GM23248 (cell line): ENCODE data around the gene C2CD2. TPM values are rescaled to one million over a fixed set of nuclear protein-coding genes. Genes with fewer than 3 reads are reported as not detected.

Experiments
- DNase-seq: peaks from one replicate; pipeline ENCODE4 v3.0.0-alpha.2; 2015
- H2AFZ ChIP-seq: fragments of 200-600 bp; sonication (generic); 2 replicates; pipeline ENCODE4 v1.6.1; 2016; ENCODE audit warnings: antibody characterized with exemption
- H3F3A ChIP-seq: fragments of 200-600 bp; sonication (generic); 2 replicates; pipeline ENCODE4 v1.6.1; 2016; ENCODE audit warnings: mild to moderate bottlenecking, antibody characterized with exemption, mixed run types; ENCODE audit not compliant: insufficient read depth
- H3K27ac ChIP-seq: fragments of 200-600 bp; sonication (generic); 2 replicates; pipeline ENCODE4 v1.5.1; 2016; ENCODE audit warnings: mild to moderate bottlenecking
- H3K27me3 ChIP-seq: fragments of 200-600 bp; sonication (generic); replicated peaks from 2 replicates; pipeline ENCODE4 v1.6.1; 2016; ENCODE audit warnings: mild to moderate bottlenecking; ENCODE audit not compliant: insufficient read depth
- H3K36me3 ChIP-seq: fragments of 200-600 bp; sonication (generic); 2 replicates; pipeline ENCODE4 v1.6.1; 2016; ENCODE audit warnings: low read depth, mild to moderate bottlenecking
- H3K4me1 ChIP-seq: fragments of 200-600 bp; sonication (generic); 2 replicates; pipeline ENCODE4 v1.6.1; 2016; ENCODE audit warnings: mild to moderate bottlenecking; ENCODE audit not compliant: insufficient read depth
- H3K4me2 ChIP-seq: fragments of 200-600 bp; sonication (generic); one replicate; pipeline ENCODE4 v1.6.1; 2016; ENCODE audit warnings: mild to moderate bottlenecking; ENCODE audit not compliant: unreplicated experiment
- H3K4me3 ChIP-seq: fragments of 200-600 bp; sonication (generic); 2 replicates; pipeline ENCODE4 v1.5.1; 2016; ENCODE audit warnings: mild to moderate bottlenecking
- H3K79me2 ChIP-seq: fragments of 200-600 bp; sonication (generic); 2 replicates; pipeline ENCODE4 v1.6.1; 2016; ENCODE audit warnings: mild to moderate bottlenecking; ENCODE audit not compliant: insufficient read depth
- H3K9ac ChIP-seq: fragments of 200-600 bp; sonication (generic); 2 replicates; pipeline ENCODE4 v1.6.1; 2016; ENCODE audit warnings: mild to moderate bottlenecking
- H3K9me2 ChIP-seq: fragments of 200-600 bp; sonication (generic); 2 replicates; pipeline ENCODE4 v1.6.1; 2016; ENCODE audit warnings: mixed run types, mild to moderate bottlenecking, moderate library complexity; ENCODE audit not compliant: insufficient read depth
- H3K9me3 ChIP-seq: fragments of 200-600 bp; sonication (generic); one replicate; pipeline ENCODE4 v1.6.1; 2017; ENCODE audit warnings: low read depth
- H4K20me1 ChIP-seq: fragments of 200-600 bp; sonication (generic); 2 replicates; pipeline ENCODE4 v1.6.0; 2016; ENCODE audit not compliant: insufficient read depth
- EZH2 ChIP-seq: fragments of 200-600 bp; sonication (generic); IDR thresholded peaks from 2 replicates; pipeline ENCODE4 v1.6.1; 2018; ENCODE audit warnings: antibody characterized with exemption, mild to moderate bottlenecking; ENCODE audit not compliant: insufficient read depth, poor library complexity, severe bottlenecking
- EZH2phosphoT487 ChIP-seq: fragments of 200-600 bp; sonication (generic); IDR thresholded peaks from 2 replicates; pipeline ENCODE4 v1.6.1; 2018; ENCODE audit warnings: antibody characterized with exemption, moderate library complexity, mild to moderate bottlenecking, low read depth; ENCODE audit not compliant: insufficient read depth
- WGBS, 2 experiments: methylation state at CpG; one replicate each; pipeline ENCODE4 v1.1.6; 2015 to 2017; ENCODE audit warnings: low lambda C conversion rate in 2 of 2, low coverage in 1 of 2; ENCODE audit errors: missing lambda C conversion rate in 2 of 2; 5-methylcytosine and 5-hydroxymethylcytosine counted together
- in situ Hi-C: fragments of 300-500 bp; cut with MboI; formaldehyde crosslinking; loops from 2 replicates; pipeline ENCODE4 v1.15.0; 2020
- polyA plus RNA-seq: library from polyadenylated mRNA; unstranded; fragments of >200 nt; fragmentation: Nextera tagmentation; extraction: Ambion mirVana; gene quantifications from 2 replicates; pipeline ENCODE4 v1.2.1, GENCODE V29; 2016
- total RNA-seq: library from RNA; depleted of rRNA; stranded (reverse); fragments of >200 nt; shearing (Covaris generic); gene quantifications from 2 replicates; pipeline ENCODE4 v1.2.3, GENCODE V29; 2014

The C2CD2 gene
- total and polyA plus RNA-seq, 2 experiments from 2014 or later, result 7.6 to 12.2 TPM

DNA sequence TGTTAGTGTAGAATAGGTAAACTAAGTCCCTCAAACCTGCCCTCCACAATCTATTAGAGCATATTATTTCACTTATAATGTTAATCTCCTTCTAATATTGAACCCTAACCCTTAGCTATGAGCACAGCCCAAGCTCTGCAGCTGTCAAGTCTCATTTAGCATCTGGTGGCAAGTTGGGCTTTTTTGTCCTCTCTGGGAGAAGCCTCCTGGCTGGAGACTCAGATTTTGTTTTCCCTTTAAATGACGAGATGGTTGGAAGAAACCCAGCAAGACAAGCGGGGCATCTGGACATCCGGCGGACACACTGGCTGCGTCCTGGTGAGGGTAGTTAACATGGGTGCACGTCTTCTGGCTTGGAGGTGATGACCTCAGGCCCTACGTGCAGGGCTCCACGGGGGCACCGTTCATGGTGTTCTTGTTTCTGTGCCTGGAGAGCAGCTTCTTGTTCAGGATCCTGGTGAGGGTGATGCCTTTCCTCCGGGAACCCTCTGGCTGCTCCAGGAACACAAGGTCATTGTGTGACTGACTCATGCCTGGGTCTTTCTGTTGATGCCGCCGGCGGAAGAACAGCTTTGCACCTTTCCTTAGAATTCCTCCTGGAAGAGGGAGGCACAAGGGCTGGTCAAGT, 65.0 kb downstream of the C2CD2 start:
- no peaks in the 10 kb centered on the region for H4K20me1 ChIP-seq
- H2AFZ ChIP-seq, result no peak overlapping the region
- no peaks in the 10 kb centered on the region for H3K27me3 ChIP-seq
- no peak for DNase-seq
- H3F3A ChIP-seq, result no peaks in the 10 kb centered on the region; the same call in 1 of the 2 replicates
- no peak for TF ChIP-seq EZH2
- TF ChIP-seq EZH2phosphoT487, result no peak
- in situ Hi-C loops, result no loop called here
- H3K4me2 ChIP-seq, result no peak overlapping the region
- H3K4me1 ChIP-seq, result no peaks in the 10 kb centered on the region
- WGBS, 2 experiments, result 85 to 87% methylated on average over 13 of the region's 13 CpGs
- no peaks in the 10 kb centered on the region for H3K36me3 ChIP-seq
- H3K9me3 ChIP-seq, result no peaks in the 10 kb centered on the region
- H3K79me2 ChIP-seq, result no peaks in the 10 kb centered on the region
- no peak overlapping the region for H3K4me3 ChIP-seq
- no peaks in the 10 kb centered on the region for H3K9me2 ChIP-seq
- no peak overlapping the region for H3K27ac ChIP-seq
- H3K9ac ChIP-seq, result no peak overlapping the region

- H3K36me3 ChIP-seq, result no peaks in the 10 kb centered on the region
- in situ Hi-C loops, result no loop called here
- no peaks in the 10 kb centered on the region; the same call in 1 of the 2 replicates for H3F3A ChIP-seq
- no peaks in the 10 kb centered on the region for H4K20me1 ChIP-seq
- H3K4me2 ChIP-seq, result no peak overlapping the region
- no peak overlapping the region for H3K4me3 ChIP-seq
- H2AFZ ChIP-seq, result no peak overlapping the region
- no peaks in the 10 kb centered on the region for H3K79me2 ChIP-seq
- no peaks in the 10 kb centered on the region for H3K9me3 ChIP-seq
- no peak for DNase-seq
- no peaks in the 10 kb centered on the region for H3K27me3 ChIP-seq
- H3K27ac ChIP-seq, result no peak overlapping the region
- H3K9ac ChIP-seq, result no peak overlapping the region
- TF ChIP-seq EZH2phosphoT487 (no peak), EZH2 (no peak)
- H3K4me1 ChIP-seq, result no peaks in the 10 kb centered on the region
- 97 to 99% methylated on average over 5 of the region's 5 CpGs for WGBS, 2 experiments
- no peaks in the 10 kb centered on the region for H3K9me2 ChIP-seq
Observed at GRCh38 chr21:41887667-41888066, 66.2 kb downstream of the C2CD2 start.

DNA sequence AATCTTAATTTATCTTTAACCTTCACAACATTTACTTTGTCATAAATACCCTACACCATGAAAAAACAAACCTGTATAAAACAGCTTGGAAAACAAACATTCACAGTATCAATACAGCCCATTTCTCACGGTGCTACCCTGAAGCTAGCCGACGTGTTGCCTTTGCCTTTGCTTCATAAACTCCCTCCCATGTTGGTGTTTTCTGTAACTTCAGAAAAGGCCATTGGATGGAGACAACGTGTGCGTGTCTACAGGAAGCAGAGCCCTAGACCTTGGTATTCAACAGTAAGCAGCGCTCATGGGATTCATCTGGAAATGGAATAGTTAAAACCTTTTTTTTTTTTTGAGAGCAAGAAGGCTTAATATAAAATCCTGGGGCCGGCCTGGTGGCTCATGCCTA, 67.5 kb downstream of the C2CD2 start:
- Histone ChIP-seq H3K9me2 (no peaks in the 10 kb centered on the region), H3K27ac (no peak overlapping the region), H3K4me1 (no peaks in the 10 kb centered on the region), H3K79me2 (no peaks in the 10 kb centered on the region), H3K36me3 (no peaks in the 10 kb centered on the region), H3K9me3 (no peaks in the 10 kb centered on the region), H2AFZ (no peak overlapping the region), H3K4me3 (no peak overlapping the region), H3K4me2 (no peak overlapping the region), H4K20me1 (no peaks in the 10 kb centered on the region), H3K27me3 (no peaks in the 10 kb centered on the region), H3F3A (peaks cover 10% of the 10 kb centered on the region), H3K9ac (no peak overlapping the region)
- in situ Hi-C loops, result no loop called here
- WGBS, 2 experiments, result 88 to 96% methylated on average over 6 to 7 of the region's 7 CpGs
- TF ChIP-seq EZH2 (no peak), EZH2phosphoT487 (no peak)
- DNase-seq, result no peak

GRCh38 chr21:41885341-41886024, 68.3 kb downstream of the C2CD2 start:
- no peaks in the 10 kb centered on the region for H3K36me3 ChIP-seq
- no peaks in the 10 kb centered on the region for H4K20me1 ChIP-seq
- H3K79me2 ChIP-seq, result no peaks in the 10 kb centered on the region
- H3K9me3 ChIP-seq, result no peaks in the 10 kb centered on the region
- no peaks in the 10 kb centered on the region for H3K27me3 ChIP-seq
- TF ChIP-seq EZH2 (no peak), EZH2phosphoT487 (no peak)
- no peaks in the 10 kb centered on the region; the same call in 1 of the 2 replicates for H3K4me1 ChIP-seq
- no peaks in the 10 kb centered on the region for H3K9me2 ChIP-seq
- no peak overlapping the region for H3K9ac ChIP-seq
- H2AFZ ChIP-seq, result no peak overlapping the region
- no peak overlapping the region for H3K4me3 ChIP-seq
- no peak overlapping the region for H3K27ac ChIP-seq
- no peak overlapping the region for H3K4me2 ChIP-seq
- WGBS, 2 experiments, result 74% methylated on average over 22 of the region's 22 CpGs
- no peak for DNase-seq
- in situ Hi-C loops, result no loop called here
- peaks cover 10% of the 10 kb centered on the region for H3F3A ChIP-seq
